ENCODE data around the gene MYO1D.
"Not testable (repeated sequence)": the region's sequence is repeated elsewhere in the genome, so short reads cannot be mapped to it uniquely, and the experiment has no call there.

Gene MYO1D

GRCh38 chr17:32746280-32746679 is 130.6 kb downstream of the MYO1D start:
- no peak for DNase-seq (ENCODE audit: low spot score)
- no peak for TF ChIP-seq CTCF (IDR thresholded peaks at IDR 0.05; ENCODE audit: extremely low read depth, insufficient read depth, missing control alignments)
- in situ Hi-C loops (cut with MboI; ENCODE audit: low pct_unique_long_range_greater_than_20kb, low sequenced_read_pairs, unreplicated experiment), result no loop called here

- TF ChIP-seq CTCF (IDR thresholded peaks at IDR 0.05; ENCODE audit: extremely low read depth, insufficient read depth, missing control alignments), result no peak
- no peak for DNase-seq (ENCODE audit: low spot score)
- in situ Hi-C loops (cut with MboI; ENCODE audit: low pct_unique_long_range_greater_than_20kb, low sequenced_read_pairs, unreplicated experiment), result no loop called here
These were observed 134.0 kb downstream of the MYO1D start for GRCh38 chr17:32742681-32743538.

DNA sequence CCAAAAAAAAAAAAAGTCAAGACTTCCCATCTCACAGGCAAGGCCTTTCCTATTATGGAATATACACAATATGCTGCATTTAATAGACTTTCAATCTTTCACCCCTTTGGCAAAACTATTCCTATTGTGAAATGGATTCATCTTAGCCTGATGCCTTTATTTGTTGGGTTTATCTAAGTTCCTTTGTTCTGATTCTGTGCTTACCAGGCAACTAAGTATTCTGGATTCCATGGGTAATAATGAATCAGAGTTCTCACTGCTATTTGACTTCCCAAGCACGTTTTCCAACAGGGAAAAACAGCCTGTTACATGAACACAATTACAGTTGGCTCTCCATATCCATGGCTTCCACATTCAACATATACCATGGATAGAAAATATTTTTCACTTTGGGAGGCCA is 135.5 kb downstream of the MYO1D start:
- no peak for DNase-seq (ENCODE audit: low spot score)
- no peak for TF ChIP-seq CTCF (IDR thresholded peaks at IDR 0.05; ENCODE audit: extremely low read depth, insufficient read depth, missing control alignments)
- in situ Hi-C loops (cut with MboI; ENCODE audit: low pct_unique_long_range_greater_than_20kb, low sequenced_read_pairs, unreplicated experiment), result no loop called here

GRCh38 chr17:32739722-32740121 is 137.2 kb downstream of the MYO1D start:
- no peak for TF ChIP-seq CTCF (IDR thresholded peaks at IDR 0.05; ENCODE audit: extremely low read depth, insufficient read depth, missing control alignments)
- in situ Hi-C loops (cut with MboI; ENCODE audit: low pct_unique_long_range_greater_than_20kb, low sequenced_read_pairs, unreplicated experiment), result no loop called here
- no peak for DNase-seq (ENCODE audit: low spot score)

DNA sequence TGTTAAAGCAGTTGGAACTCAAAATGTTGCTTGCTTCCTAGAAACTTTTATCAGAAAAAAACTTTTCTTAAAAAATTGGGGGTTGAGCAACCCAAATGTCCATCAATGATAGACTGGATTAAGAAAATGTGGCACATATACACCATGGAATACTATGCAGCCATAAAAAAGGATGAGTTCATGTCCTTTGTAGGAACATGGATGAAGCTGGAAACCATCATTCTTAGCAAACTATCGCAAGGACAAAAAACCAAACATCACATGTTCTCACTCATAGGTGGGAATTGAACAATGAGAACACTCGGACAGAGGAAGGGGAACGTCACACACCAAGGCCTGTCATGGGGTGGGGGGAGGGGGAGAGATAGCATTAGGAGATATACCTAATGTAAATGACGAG is 137.8 kb downstream of the MYO1D start:
- in situ Hi-C loops (cut with MboI; ENCODE audit: low pct_unique_long_range_greater_than_20kb, low sequenced_read_pairs, unreplicated experiment); DNase-seq (ENCODE audit: low spot score): not testable (repeated sequence)

DNA sequence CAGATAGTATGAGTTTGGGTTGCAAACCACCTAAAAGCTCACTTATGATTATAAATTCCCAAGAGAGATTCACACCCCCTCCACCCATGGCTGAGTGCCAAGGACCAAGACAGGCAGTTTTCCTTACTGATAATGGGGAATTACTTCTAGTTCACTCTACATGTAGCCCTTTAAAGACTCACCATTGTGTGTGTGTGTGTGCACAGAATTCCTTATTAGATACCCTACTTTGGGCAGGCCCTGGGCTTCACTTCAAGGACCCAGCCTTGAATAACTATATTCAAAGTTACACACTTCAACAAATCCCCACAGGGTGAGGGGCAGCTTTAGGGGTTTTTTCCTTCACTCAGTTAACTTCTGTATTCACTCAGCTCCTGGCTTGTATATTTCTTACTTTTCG is 143.5 kb downstream of the MYO1D start:
- TF ChIP-seq CTCF (IDR thresholded peaks at IDR 0.05; ENCODE audit: extremely low read depth, insufficient read depth, missing control alignments), result no peak
- in situ Hi-C loops (cut with MboI; ENCODE audit: low pct_unique_long_range_greater_than_20kb, low sequenced_read_pairs, unreplicated experiment), result no loop called here
- DNase-seq (ENCODE audit: low spot score), result no peak

DNA sequence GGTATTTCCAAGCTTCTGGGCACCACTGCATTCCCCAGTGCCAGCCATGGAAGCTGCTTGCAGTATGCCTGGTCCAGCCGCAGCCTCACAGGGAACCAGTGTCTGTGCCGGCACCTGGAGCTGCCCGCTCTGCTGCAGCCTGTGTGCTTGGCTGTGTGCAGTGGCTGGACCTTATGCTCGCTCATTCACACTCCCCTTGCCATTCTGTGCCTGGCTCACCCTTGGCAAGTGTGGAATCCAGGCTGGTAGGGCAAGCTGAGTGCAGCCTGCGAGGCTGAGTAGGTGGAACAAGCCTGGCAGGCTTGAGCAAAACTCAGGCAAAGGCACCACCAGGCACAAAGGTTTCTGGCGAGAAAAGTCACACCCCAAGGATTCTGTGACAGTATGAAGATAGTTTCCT is 144.0 kb downstream of the MYO1D start:
- no peak for DNase-seq (ENCODE audit: low spot score)
- TF ChIP-seq CTCF (IDR thresholded peaks at IDR 0.05; ENCODE audit: extremely low read depth, insufficient read depth, missing control alignments), result no peak
- in situ Hi-C loops (cut with MboI; ENCODE audit: low pct_unique_long_range_greater_than_20kb, low sequenced_read_pairs, unreplicated experiment), result no loop called here

All from GM13977 (cell line).